Glomerular visceral epithelial cell (primary cell): ENCODE measurements around the gene TCTN2.

Experiments used
- DNase-seq: peaks from one replicate; pipeline ENCODE4 v3.0.0-alpha.2; 2016; ENCODE audit errors: extremely low spot score

The TCTN2 gene

DNA sequence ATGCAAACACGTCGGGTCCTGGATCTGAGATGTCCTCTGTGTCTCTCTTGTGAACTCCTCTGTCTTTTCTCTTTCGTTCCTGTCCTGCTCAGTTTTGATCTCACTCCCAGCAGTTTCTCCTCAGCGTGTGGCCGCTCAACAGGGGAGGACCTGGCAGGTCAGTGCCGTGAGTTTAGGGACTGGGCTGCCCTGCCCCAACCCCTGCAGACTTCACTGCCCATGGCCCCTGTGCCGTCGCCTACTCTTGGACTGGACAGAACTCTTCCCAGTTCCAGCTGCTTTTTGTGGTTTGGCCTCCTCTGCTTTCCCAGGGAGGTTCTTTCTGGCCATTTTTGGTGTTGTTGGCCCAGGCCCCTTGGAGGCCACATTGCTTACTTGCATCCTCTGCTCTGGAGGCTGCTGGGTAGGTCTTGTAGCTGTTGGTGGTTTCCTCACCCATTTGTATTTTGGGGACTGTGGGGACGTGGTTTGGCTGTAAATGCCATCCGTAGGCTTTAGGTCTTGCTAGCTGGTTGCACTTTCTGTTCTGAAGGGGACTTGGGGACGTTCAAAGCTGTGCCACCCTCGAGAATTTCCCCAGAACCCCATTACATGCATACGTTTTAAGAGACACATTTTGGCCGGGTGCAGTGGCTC, 71.1 kb downstream of the TCTN2 start:
- no peak for DNase-seq

DNA sequence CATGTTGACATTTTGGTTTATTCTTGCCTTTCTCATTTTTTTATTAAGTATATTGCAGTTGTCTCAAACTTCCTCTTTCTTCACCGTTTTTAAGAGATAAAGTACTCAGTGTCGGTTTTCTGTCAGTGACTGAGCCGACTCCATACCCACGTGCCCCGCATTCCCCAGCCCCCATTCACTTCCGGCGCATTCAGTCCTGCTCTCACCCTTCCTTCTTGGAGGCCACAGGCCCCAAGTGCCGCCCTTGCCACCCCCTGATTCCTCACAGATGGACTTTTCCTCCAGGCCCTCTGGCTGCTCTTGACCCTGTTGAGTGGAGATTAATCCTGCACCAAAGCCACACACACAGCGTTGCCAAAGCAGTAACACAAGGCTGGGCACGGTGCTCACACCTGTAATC, 72.1 kb downstream of the TCTN2 start:
- no peak for DNase-seq

GRCh38 chr12:123744836-123745235, 73.9 kb downstream of the TCTN2 start:
- no peak for DNase-seq

DNA sequence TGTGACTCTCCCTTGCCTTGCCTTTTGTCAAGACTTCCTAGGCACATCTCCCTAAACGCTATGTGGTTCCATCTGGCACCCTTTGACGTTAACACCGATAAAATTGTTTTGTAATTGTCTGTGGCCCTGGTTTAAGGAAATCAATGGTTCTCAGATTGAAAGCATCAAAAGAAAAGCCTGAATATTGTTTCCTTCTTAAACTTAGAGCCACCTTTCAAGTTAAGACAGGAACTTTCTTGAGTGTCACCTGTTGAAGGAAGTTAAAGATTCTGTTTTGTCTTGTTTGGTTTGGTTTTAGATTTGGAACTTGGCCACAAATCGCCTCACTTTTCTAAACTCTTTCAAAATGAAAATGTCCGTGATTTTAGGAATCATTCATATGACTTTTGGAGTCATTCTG, 76.4 kb downstream of the TCTN2 start:
- no peak for DNase-seq

GRCh38 chr12:123748161-123748560, 77.2 kb downstream of the TCTN2 start:
- no peak for DNase-seq

GRCh38 chr12:123748661-123749060, 77.7 kb downstream of the TCTN2 start:
- DNase-seq = peak; percentile 77

- DNase-seq = no peak
Observed at GRCh38 chr12:123749355-123749754, 78.4 kb downstream of the TCTN2 start.

- no peak for DNase-seq
Observed at GRCh38 chr12:123750159-123750656, 79.3 kb downstream of the TCTN2 start.

DNA sequence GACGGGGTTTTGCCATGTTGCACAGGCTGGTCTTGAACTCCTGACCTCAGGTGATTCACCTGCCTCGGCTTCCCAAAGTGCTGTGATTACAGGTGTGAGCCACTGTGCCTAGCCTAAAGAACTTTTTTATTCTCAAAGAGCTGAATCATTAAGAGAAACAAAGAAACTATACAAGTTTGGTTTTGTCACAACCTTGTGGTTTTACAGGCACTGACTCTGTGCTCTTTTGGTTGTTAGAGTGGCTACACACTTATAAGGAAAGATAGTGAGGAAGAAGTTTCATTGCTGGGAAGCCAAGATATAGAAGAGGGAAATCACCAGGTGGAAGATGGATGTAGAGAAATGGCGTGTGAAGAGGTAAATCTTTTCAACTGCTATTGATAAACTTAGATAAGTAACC, 81.1 kb downstream of the TCTN2 start:
- DNase-seq = no peak

DNA sequence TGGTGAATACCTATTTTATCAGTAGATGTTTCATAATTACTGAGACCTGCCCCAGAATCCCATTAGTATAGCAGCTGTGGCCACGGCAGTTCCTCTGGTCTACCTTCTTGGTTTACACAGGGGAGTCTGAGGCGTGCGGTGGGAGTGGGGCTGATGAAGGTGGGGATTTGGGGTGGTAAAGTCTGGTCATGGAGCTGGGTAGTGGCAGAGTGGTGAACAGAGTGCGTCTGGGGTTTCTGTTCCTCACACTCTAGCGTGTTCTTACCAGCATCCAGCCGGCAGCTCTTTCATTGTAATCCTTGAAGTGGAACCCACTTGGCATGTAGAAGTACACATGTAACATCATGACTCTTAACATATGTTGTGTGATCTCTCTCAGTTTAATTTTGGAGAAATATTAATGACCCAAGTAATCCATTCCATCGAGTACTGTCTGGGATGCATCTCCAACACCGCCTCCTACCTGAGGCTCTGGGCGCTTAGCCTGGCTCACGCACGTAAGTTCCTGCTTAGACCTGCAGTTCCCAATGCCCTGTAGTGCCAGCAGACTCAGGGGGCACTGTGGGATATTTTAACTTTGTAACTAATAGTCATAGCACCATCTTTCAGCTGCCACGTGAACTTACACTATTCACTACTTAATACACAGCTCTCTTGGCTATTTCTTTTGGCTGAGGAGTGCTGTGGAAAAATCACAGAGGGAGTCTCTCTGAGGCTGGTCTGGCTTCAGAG, 83.3 kb downstream of the TCTN2 start:
- DNase-seq = no peak

DNA sequence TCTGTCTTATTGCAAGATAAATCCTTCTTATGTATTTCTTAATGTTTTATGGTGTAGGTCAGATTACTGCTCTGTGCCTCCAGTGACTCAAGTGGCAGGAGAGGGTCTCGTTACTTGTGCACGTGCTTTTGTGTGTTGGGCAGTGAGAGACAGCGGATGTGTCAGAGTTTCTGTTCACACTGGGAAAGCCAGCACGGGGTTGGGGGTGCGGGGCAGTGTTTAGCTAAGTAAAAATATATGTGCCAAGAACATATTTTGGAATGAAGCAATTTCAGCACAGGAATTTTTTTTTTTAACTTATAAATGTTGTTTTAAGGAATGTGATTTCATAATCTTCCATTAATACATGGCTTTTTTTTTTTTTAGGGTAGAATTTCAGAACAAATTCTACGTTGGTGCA, 86.6 kb downstream of the TCTN2 start:
- no peak for DNase-seq
